Activated CD4-positive, alpha-beta T cell treated with anti-CD3 and anti-CD28 coated beads, Interleukin-2, amount 50 U/mL, for 24 hours (primary cell): ENCODE data around the gene LRP3.

Source experiments
- DNase-seq, 2 donors: peaks; one replicate each; pipeline ENCODE4 v3.0.0-alpha.2; 2020; ENCODE audit warnings: low read depth in 1 of 2, low spot score in 1 of 2

The LRP3 gene

GRCh38 chr19:33235269-33235995, 41.3 kb downstream of the LRP3 start:
- DNase-seq: peak; percentile 73 to 75

DNA sequence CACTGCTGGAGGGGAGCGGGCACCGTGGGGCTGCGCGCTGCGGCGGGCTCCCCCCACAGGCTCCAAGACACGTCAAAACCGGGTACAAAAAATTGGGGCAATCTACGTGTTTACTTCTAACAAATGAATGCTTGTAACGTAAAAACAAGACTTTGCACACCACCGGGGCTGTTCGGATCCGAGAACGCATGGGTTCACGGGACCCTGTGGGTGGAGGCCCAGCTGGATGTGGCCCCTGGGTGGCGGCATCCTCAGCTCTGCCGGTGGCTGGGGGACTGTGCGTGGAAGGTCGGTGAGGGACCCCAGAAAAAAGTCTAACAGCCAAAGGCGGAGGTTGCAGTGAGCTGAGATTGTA, 41.8 kb downstream of the LRP3 start:
- no peak for DNase-seq

DNA sequence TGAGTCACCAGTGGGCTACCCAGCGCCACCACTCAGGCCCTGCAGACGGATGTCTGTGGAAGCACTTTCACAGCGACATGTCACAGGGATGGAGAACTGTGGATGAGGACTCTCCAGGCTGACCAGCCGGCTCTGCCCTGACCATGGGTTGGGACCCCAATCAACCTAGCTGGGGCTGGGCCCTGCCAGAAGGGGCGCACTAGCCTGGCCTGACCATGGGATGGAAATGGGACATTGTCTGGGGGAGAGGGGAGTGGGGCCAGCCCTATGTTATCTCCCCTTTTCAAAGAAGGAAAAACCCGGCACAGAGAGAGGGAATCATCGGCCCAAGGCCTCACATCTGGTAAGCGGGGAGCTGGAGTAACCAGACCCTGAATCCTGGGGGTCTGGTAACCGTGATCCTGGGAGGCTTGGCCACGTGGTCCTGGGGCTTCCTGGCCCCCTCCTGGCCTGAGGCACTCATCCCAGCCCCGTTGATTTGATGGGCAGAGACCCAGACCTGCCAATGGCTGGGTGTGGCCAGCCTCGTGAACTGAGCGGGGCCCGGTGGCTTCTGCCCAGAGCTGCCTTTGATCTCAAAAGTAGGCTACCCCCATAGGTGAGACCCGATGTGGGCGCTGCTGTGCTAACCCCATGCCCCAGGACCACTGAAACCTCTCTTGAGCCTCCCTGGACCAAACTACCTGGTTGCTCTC, 42.7 kb downstream of the LRP3 start:
- DNase-seq: no peak

- DNase-seq: no peak
Measured at GRCh38 chr19:33238481-33239149, 44.5 kb downstream of the LRP3 start.

DNA sequence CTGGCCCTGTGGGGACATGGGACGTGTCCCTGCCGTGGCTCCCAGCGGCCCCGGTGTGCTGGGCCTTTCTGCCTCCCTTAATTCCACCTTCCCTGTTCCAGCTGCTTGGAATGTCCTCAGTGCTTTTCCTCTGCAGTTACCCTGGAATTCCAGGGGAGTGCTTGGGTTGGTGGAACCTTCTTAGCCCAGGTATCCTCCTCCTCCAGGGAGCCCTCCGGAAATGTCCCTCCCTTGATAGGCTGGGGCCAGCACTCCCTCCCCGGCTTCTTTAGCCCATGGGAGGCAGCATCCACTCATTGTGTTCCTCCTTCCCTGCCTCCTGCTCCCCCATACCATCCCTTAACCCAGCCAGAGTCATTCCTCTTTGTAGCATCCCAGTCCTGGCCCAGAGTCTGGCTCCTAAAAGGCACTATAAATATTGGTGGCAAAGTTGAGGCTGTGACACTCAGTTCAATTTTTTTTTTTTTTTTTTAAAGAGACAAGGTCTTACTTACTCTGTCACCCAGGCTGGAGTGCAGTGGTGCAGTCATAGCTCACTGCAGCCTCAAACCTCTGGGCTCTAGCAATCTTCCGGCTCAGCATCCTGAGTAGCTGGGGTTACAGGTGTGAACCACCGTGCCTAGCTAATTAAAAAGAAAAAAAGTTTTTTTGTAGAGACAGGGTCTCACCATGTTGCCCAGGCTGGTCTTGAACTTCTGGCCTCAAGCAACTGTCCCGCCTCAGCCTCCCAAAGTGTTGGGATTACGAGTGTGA, 45.3 kb downstream of the LRP3 start:
- DNase-seq: no peak

DNA sequence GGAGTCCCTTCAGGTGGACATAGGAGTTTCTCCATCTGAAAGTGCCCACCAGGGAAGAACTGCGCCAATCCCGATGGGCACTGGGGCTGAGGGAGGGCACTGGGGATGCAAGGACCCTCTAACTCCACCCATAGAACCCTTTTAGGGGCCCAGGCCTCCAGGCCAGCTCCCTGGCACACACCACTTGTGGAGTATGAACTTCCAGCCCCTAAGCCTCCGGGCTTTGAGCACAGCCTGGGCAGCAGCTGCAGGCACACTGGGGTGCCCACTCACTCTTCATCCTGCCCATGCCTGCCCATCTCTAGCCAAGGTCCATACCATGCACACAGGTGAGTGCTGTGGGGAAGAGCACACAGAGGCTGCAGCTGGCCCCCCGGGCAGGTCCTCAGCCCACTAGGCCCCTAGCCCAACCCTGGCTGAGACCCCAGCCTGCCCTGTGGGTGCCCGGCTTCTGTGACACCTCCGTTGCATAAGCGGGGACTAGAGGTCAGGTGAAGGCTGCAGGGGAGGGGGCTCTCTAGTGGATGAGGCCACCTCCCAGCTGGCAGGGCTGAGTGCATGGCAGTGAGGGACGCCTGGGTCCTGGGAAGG, 46.1 kb downstream of the LRP3 start:
- DNase-seq: no peak

- DNase-seq: no peak
Measured at GRCh38 chr19:33241091-33241529, 47.0 kb downstream of the LRP3 start.

GRCh38 chr19:33241530-33242101, 47.5 kb downstream of the LRP3 start:
- no peak for DNase-seq

GRCh38 chr19:33242131-33242530, 48.0 kb downstream of the LRP3 start:
- DNase-seq: no peak

DNA sequence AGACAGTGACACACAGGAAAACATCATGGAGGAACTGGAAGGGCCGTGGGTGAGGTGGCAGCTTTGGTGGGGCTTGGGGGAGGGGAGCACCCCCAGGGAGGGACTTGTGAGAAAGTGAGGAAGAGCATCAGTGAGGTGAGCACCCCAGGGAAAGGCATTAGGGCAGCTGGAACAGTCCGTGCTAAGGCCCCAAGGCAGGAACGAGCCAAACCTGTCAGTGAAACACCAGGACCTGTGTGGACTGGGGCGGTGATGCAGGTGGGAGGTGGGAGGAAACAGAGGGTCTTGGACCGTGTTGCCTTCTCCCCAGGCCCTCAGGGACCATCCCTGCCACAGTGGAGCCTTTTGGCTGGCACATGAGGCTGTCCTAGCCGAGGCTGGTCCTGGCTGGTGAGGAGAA, 48.8 kb downstream of the LRP3 start:
- no peak for DNase-seq

- DNase-seq: no peak
Measured at GRCh38 chr19:33245948-33246708, 52.0 kb downstream of the LRP3 start.

DNA sequence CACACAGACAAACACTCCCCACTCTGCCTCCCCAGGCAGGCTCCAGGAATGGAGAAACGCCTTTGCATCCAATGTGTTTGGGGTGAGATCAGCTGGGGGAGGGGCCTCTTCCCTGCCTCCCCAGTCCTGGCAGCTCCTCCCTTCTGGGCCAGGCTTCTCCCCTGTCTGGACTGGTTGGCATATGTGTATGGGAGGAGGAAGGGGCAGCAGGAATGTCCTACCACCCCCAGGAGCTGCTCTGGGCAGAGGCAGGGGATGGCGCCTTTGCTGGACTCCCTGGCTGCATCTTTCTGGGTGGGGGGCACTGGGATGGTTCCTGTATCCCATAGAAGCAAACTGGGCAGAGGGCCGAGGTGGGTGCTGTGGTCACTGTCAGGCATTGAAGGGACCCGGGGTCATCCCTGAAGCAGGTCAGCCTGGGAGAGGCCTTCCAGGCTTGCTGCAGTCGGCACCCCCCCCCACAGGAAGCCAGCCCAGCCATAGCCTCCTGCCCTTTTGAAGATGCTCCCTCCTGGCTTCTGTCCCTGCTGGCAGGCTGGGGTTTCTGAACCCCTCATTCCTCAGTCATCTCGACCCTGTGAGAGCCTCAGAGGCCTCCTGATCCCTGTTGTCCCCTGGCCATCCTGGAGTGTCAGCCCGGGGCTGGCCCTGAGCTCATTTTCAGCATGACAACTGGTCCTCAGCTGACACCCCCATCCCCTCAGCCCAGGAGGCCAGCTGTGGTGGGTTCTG, 52.7 kb downstream of the LRP3 start:
- no peak for DNase-seq

DNA sequence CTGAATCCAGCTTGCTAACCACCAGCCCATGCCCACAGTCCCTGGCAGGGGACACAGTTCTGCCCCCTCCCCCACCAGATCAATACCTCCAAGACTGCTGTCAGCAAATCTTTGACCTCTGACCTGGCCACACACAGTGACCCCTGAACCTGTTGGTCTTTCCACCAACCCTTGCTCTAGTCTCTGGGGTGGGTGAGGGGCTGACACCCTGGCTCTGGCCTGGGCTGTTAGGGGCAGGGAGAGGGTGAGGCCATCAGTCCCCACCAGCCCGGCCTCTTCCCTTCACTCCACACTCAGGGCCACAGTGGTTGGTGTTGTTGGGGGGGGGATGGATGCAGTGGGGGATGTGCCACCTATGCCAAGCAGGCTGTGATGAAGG, 53.3 kb downstream of the LRP3 start:
- DNase-seq: no peak

GRCh38 chr19:33248104-33248503, 54.0 kb downstream of the LRP3 start:
- DNase-seq: no peak

GRCh38 chr19:33248553-33248953, 54.4 kb downstream of the LRP3 start:
- DNase-seq: no peak

DNA sequence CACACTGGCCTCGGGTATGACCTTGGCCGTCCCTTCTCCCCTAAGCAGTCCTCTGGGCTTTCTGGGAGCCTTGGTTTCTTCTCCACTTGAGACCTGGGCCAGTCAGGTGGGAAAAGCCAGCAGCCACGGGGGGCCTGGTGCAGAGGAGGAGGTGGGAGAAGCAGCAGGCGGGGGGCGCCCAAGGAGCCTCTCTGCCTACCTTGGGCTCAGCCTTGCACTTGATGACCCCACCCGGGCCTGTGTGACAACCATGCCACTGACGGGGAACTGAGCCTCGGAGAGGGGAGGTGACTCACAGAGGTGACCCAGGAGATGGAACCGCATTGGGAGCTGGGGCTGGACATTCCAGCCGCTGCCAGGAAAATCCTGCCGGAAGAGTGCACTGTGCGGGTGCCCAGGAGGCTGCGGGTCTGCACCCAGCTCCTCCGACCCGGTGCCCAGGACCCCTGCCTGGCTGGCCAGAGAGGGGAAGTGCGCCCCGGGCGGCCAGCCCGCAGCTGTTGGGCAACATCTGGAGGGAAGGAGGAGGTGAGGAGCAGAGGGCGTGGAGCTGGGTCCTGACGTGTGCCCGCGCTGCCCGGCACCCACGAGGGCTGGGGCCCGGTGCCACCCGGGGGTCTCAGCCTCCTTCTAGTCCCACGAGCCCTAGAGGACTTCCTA, 55.0 kb downstream of the LRP3 start:
- no peak for DNase-seq

GRCh38 chr19:33249740-33250366, 55.7 kb downstream of the LRP3 start:
- DNase-seq: no peak

GRCh38 chr19:33250500-33250899, 56.4 kb downstream of the LRP3 start:
- DNase-seq: no peak

- no peak for DNase-seq
Measured at GRCh38 chr19:33251076-33251475, 56.9 kb downstream of the LRP3 start.
